K562 (cell line): Measurements from ENCODE around the gene ARFRP1. TPM values are rescaled to one million over a fixed set of nuclear protein-coding genes. Genes with fewer than 3 reads are reported as not detected.

Experiments
- CHCHD3 ChIP-seq: fragments of 250-450 bp; sonication (Bioruptor Pico); IDR thresholded peaks from 2 replicates; pipeline ENCODE4 v2.1.2; 2022; ENCODE audit warnings: mild to moderate bottlenecking
- FOS ChIP-seq: IDR thresholded peaks from 3 replicates; pipeline ENCODE4 v1.6.1; 2011; ENCODE audit not compliant: insufficient read length; ENCODE audit errors: extremely low read depth
- GATAD2B ChIP-seq: fragments of 450-650 bp; IDR thresholded peaks from 2 replicates; pipeline ENCODE4 v1.6.1; 2017; ENCODE audit warnings: mild to moderate bottlenecking, borderline replicate concordance
- HMGN3 ChIP-seq: IDR thresholded peaks from 2 replicates; pipeline ENCODE4 v1.6.1; 2011; ENCODE audit warnings: borderline replicate concordance, low read depth, mild to moderate bottlenecking, mixed read lengths, low read length; ENCODE audit not compliant: insufficient read length; ENCODE audit errors: extremely low read depth
- KLF16 ChIP-seq: IDR thresholded peaks from 2 replicates; pipeline ENCODE4 v1.6.1; 2016; ENCODE audit warnings: antibody characterized with exemption
- NR4A1 ChIP-seq, 2 experiments: fragments of 250-450 bp in 1 of 2; fragments of 450-650 bp in 1 of 2; sonication (Bioruptor Pico) in 1 of 2; IDR thresholded peaks; 2 replicates each; pipeline versions ENCODE4 v1.4.0 to v1.6.1; 2016 to 2020; ENCODE audit warnings: mild to moderate bottlenecking in 2 of 2, missing compliant biosample characterization in 1 of 2, missing genetic modification characterization in 1 of 2, moderate library complexity in 1 of 2
- PRDM10 ChIP-seq: fragments of 450-650 bp; IDR thresholded peaks from 2 replicates; pipeline ENCODE4 v1.6.1; 2018; ENCODE audit not compliant: partially characterized antibody
- RAD51 ChIP-seq: fragments of 450-650 bp; IDR thresholded peaks from 2 replicates; pipeline ENCODE4 v1.7.1; 2016; ENCODE audit warnings: low read depth, mild to moderate bottlenecking, borderline replicate concordance
- TFAP4 ChIP-seq: sonication (generic); formaldehyde crosslinking; IDR thresholded peaks from 2 replicates; pipeline ENCODE4 v1.8.0; 2022; ENCODE audit warnings: missing genetic modification reagents, mild to moderate bottlenecking, moderate library complexity, borderline replicate concordance
- ZBTB34 ChIP-seq: fragments of 250-450 bp; sonication (Bioruptor Pico); IDR thresholded peaks from 2 replicates; pipeline ENCODE4 v1.8.0; 2021; ENCODE audit warnings: mild to moderate bottlenecking, moderate library complexity
- ZNF780A ChIP-seq: fragments of 250-450 bp; sonication (Bioruptor Pico); IDR thresholded peaks from 2 replicates; pipeline ENCODE4 v1.5.0; 2021; ENCODE audit warnings: mild to moderate bottlenecking
- polyA plus RNA-seq, 8 experiments: library from polyadenylated mRNA; depleted of rRNA in 4 of 8; stranded (reverse) in 5 of 8; unstranded in 3 of 8; fragments of >200 nt; fragmentation: Nextera tagmentation in 2 of 8; fragmentation: Illumina TruSeq in 1 of 8; extraction: Ambion mirVana in 2 of 8; extraction: Trizol in 1 of 8; gene quantifications; 2 replicates each; pipeline versions ENCODE4 v1.2.1 to v1.2.3, GENCODE V29; 2011 to 2014; ENCODE audit warnings: inconsistent platforms in 1 of 8, missing spikeins in 1 of 8
- total RNA-seq, 7 experiments: library from RNA; depleted of rRNA in 6 of 7; stranded (reverse); fragments of >200 nt in 6 of 7; fragmentation: Illumina TruSeq in 2 of 7; extraction: Trizol in 2 of 7; gene quantifications; 2 replicates each; pipeline versions ENCODE4 v1.2.1 to v1.2.3, GENCODE V29; 2011 to 2021; ENCODE audit warnings: low replicate concordance in 1 of 7
- TF ChIP-seq, protein P1 (sequence below): fragments of 250-450 bp; sonication (Bioruptor Pico); IDR thresholded peaks from 2 replicates; pipeline ENCODE4 v1.5.0; 2020; ENCODE audit warnings: mild to moderate bottlenecking, borderline replicate concordance
- TF ChIP-seq, protein P2 (sequence below): fragments of 250-450 bp; sonication (Bioruptor Pico); IDR thresholded peaks from 2 replicates; pipeline ENCODE4 v1.5.0; 2021; ENCODE audit warnings: mild to moderate bottlenecking, borderline replicate concordance

Gene ARFRP1
- total and polyA plus RNA-seq, 9 of the 15 experiments (the other 6 are each of a cell fraction or from before 2014, with no cell fraction given), result 2.2 to 78.9 (median 37.3) TPM

DNA sequence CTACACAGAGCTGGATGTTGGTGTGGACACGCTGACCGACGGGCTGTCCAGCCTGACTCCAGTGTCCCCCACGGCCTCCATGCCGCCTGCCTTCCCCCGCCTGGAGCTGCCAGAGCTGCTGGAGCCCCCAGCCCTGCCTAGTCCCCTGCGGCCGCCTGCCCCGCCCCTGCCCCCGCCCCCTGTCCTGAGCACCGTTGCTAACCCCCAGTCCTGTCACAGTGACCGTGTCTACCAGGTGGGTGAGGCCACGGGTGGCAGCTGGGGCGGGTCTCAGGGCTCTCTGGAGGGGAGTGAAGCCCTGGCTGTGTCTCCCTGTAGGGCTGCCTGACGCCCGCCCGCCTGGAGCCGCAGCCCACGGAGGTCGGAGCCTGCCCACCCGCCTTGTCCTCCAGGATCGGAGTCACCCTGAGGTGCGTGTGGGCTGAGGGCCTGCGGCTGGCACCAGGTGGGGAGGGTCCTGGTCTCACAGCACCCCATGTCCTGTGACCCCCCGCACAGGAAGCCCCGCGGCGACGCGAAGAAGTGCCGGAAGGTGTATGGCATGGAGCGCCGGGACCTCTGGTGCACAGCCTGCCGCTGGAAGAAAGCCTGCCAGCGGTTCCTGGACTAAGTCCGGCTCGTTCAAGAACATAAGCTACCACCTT lies 34.7 kb upstream of the ARFRP1 start (continued):
- TF ChIP-seq ZNF780A (CRISPR knock-in tag) (no peak), RAD51 (no peak), HMGN3 (no peak), PRDM10 (no peak), NR4A1 (CRISPR knock-in tag; IDR thresholded peaks at IDR 0.05) (no peak), NR4A1 (tag; IDR thresholded peaks at IDR 0.05) (no peak), CHCHD3 (no peak), GATAD2B (no peak), KLF16 (no peak), ZBTB34 (CRISPR knock-in tag) (no peak), TFAP4 (CRISPR knock-in tag) (no peak), FOS (no peak)
- TF ChIP-seq, protein P1, sequence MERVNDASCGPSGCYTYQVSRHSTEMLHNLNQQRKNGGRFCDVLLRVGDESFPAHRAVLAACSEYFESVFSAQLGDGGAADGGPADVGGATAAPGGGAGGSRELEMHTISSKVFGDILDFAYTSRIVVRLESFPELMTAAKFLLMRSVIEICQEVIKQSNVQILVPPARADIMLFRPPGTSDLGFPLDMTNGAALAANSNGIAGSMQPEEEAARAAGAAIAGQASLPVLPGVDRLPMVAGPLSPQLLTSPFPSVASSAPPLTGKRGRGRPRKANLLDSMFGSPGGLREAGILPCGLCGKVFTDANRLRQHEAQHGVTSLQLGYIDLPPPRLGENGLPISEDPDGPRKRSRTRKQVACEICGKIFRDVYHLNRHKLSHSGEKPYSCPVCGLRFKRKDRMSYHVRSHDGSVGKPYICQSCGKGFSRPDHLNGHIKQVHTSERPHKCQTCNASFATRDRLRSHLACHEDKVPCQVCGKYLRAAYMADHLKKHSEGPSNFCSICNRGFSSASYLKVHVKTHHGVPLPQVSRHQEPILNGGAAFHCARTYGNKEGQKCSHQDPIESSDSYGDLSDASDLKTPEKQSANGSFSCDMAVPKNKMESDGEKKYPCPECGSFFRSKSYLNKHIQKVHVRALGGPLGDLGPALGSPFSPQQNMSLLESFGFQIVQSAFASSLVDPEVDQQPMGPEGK (CRISPR knock-in tag), result no peak
- TF ChIP-seq, protein P2, sequence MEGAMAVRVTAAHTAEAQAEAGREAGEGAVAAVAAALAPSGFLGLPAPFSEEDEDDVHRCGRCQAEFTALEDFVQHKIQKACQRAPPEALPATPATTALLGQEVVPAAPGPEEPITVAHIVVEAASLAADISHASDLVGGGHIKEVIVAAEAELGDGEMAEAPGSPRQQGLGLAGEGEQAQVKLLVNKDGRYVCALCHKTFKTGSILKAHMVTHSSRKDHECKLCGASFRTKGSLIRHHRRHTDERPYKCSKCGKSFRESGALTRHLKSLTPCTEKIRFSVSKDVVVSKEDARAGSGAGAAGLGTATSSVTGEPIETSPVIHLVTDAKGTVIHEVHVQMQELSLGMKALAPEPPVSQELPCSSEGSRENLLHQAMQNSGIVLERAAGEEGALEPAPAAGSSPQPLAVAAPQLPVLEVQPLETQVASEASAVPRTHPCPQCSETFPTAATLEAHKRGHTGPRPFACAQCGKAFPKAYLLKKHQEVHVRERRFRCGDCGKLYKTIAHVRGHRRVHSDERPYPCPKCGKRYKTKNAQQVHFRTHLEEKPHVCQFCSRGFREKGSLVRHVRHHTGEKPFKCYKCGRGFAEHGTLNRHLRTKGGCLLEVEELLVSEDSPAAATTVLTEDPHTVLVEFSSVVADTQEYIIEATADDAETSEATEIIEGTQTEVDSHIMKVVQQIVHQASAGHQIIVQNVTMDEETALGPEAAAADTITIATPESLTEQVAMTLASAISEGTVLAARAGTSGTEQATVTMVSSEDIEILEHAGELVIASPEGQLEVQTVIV (CRISPR knock-in tag), result no peak
